Activated B cell treated with CpG ODN at 0.5 μM for 24 hours (primary cell): ENCODE results near the gene LCP1. TPM values are rescaled to one million over a fixed set of nuclear protein-coding genes. Genes with fewer than 3 reads are reported as not detected.

ENCODE experiments used
- ATAC-seq: fragments of 200-7000 bp; cut with Tn5 transposase; one replicate; pipeline ENCODE4 v1.10.0; 2021; ENCODE audit warnings: low read depth, mild to moderate bottlenecking, moderate library complexity
- CTCF ChIA-PET: fragments of 350-600 bp; sonication (Branson Sonifier 250); formaldehyde crosslinking; loops from one replicate; lab custom pipeline; 2021; ENCODE audit warnings: antibody characterized with exemption; lab: Charles Lee
- POLR2A ChIA-PET: fragments of 350-600 bp; sonication (Branson Sonifier 250); formaldehyde crosslinking; loops from one replicate; lab custom pipeline; 2021; ENCODE audit warnings: antibody characterized with exemption; lab: Charles Lee
- DNase-seq: peaks from one replicate; pipeline ENCODE4 v3.0.0; 2022
- H3K27ac Mint-ChIP-seq: one replicate; pipeline ENCODE4 v1.8.0; 2020; ENCODE audit warnings: mixed read lengths
- H3K27me3 Mint-ChIP-seq: one replicate; pipeline ENCODE4 v1.8.0; 2021; ENCODE audit warnings: mixed read lengths
- H3K36me3 Mint-ChIP-seq: one replicate; pipeline ENCODE4 v1.8.0; 2021; ENCODE audit warnings: low read depth, mixed read lengths
- H3K4me1 Mint-ChIP-seq: one replicate; pipeline ENCODE4 v1.8.0; 2021; ENCODE audit warnings: mixed read lengths
- H3K4me3 Mint-ChIP-seq: one replicate; pipeline ENCODE4 v1.8.0; 2020; ENCODE audit warnings: mild to moderate bottlenecking, mixed read lengths
- H3K9me3 Mint-ChIP-seq: one replicate; pipeline ENCODE4 v1.8.0; 2020; ENCODE audit warnings: mixed read lengths
- intact Hi-C: fragments of 100-400 bp; cut with micrococcal nuclease; formaldehyde crosslinking; loops from one replicate; pipeline ENCODE4 v1.15.1; 2024
- total RNA-seq: library from RNA; stranded (reverse); gene quantifications from 2 replicates; pipeline ENCODE4 v1.2.3, GENCODE V29; 2022
- TF ChIP-seq, protein P1 (sequence below): fragments of 200-600 bp; IDR thresholded peaks from one replicate; pipeline ENCODE4 v1.8.0; 2022; ENCODE audit warnings: antibody characterized with exemption, mild to moderate bottlenecking

LCP1 gene
- total RNA-seq, 1 donor from 2014 or later = 948 TPM

- Mint-ChIP-seq H3K4me1 (no peaks in the 10 kb centered on the region), H3K4me3 (no peak overlapping the region), H3K36me3 (peaks cover 87% of the 10 kb centered on the region), H3K27me3 (no peaks in the 10 kb centered on the region), H3K9me3 (no peaks in the 10 kb centered on the region), H3K27ac (no peak overlapping the region)
- ChIA-PET POLR2A (no interaction called here), CTCF (no interaction called here)
- no peak for DNase-seq
- ATAC-seq = no peak
- intact Hi-C loops = no loop called here
- TF ChIP-seq, protein P1, sequence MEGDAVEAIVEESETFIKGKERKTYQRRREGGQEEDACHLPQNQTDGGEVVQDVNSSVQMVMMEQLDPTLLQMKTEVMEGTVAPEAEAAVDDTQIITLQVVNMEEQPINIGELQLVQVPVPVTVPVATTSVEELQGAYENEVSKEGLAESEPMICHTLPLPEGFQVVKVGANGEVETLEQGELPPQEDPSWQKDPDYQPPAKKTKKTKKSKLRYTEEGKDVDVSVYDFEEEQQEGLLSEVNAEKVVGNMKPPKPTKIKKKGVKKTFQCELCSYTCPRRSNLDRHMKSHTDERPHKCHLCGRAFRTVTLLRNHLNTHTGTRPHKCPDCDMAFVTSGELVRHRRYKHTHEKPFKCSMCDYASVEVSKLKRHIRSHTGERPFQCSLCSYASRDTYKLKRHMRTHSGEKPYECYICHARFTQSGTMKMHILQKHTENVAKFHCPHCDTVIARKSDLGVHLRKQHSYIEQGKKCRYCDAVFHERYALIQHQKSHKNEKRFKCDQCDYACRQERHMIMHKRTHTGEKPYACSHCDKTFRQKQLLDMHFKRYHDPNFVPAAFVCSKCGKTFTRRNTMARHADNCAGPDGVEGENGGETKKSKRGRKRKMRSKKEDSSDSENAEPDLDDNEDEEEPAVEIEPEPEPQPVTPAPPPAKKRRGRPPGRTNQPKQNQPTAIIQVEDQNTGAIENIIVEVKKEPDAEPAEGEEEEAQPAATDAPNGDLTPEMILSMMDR = no peak
Measured at GRCh38 chr13:46143184-46143701, 38.7 kb downstream of the LCP1 start.

- Mint-ChIP-seq H3K27ac (no peak overlapping the region), H3K4me1 (peaks cover 2% of the 10 kb centered on the region), H3K9me3 (no peaks in the 10 kb centered on the region), H3K36me3 (peaks cover 87% of the 10 kb centered on the region), H3K27me3 (no peaks in the 10 kb centered on the region), H3K4me3 (no peak overlapping the region)
- DNase-seq (no peak), ATAC-seq (no peak)
- ChIA-PET CTCF (interaction anchor here (1.2 kb wide), 1 partner anchor 17 kb away, joined by 6 read pairs; no protein-coding TSS in a partner anchor), POLR2A (no interaction called here)
- intact Hi-C loops = no loop called here
- TF ChIP-seq, protein P1 = no peak
Measured at GRCh38 chr13:46142776-46143175, 39.2 kb downstream of the LCP1 start.

DNA sequence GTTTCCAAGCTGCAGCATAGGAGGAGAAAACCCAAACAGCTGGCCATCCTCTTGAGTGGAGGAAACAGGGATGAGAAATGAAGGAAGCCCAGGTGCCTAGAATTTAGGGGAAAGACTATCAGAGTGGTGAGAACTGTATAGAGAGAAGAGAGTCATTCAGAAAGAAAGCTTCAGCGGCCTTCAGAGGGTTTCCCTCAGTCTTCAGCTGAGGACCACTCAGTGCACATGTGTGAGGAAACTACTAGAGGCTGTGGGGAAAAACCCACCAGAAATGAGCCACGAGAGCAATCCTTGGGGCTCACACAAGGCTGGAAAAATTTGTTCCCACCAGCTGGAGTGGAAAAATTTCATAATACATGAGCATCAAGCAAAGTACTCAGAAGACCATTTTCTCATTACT is 41.9 kb downstream of the LCP1 start:
- H3K4me3 Mint-ChIP-seq = no peak overlapping the region
- peak overlapping the region; percentile 61 for H3K27ac Mint-ChIP-seq
- TF ChIP-seq, protein P1 = no peak
- no peaks in the 10 kb centered on the region for H3K27me3 Mint-ChIP-seq
- DNase-seq (no peak), ATAC-seq (no peak)
- intact Hi-C loops = no loop called here
- POLR2A ChIA-PET = no interaction called here
- no peaks in the 10 kb centered on the region for H3K9me3 Mint-ChIP-seq
- CTCF ChIA-PET = interaction anchor here (1.0 kb wide), 1 partner anchor 13 kb away, joined by 3 read pairs; no protein-coding TSS in a partner anchor
- peaks cover 90% of the 10 kb centered on the region for H3K36me3 Mint-ChIP-seq
- peaks cover 2% of the 10 kb centered on the region for H3K4me1 Mint-ChIP-seq

- ATAC-seq = no peak
Measured at GRCh38 chr13:46137627-46138317, 44.2 kb downstream of the LCP1 start.

GRCh38 chr13:46136688-46137087 is 45.3 kb downstream of the LCP1 start:
- ATAC-seq (no peak), DNase-seq (no peak)
- Mint-ChIP-seq H3K27me3 (no peaks in the 10 kb centered on the region), H3K4me1 (peaks cover 2% of the 10 kb centered on the region), H3K27ac (no peak overlapping the region), H3K9me3 (no peaks in the 10 kb centered on the region), H3K36me3 (peaks cover 89% of the 10 kb centered on the region), H3K4me3 (no peak overlapping the region)
- CTCF ChIA-PET = interaction anchor here (0.5 to 1.3 kb wide), 2 partner anchors 15 to 623 kb away, joined by 3 to 4 read pairs; no protein-coding TSS in a partner anchor
- intact Hi-C loops = no loop called here
- POLR2A ChIA-PET = interaction anchor here (1.2 kb wide), 1 partner anchor 13 kb away, joined by 3 read pairs; no protein-coding TSS in a partner anchor
- TF ChIP-seq, protein P1 = no peak

More at GRCh38 chr13:46137627-46138317, 44.2 kb downstream of the LCP1 start:
- CTCF ChIA-PET = interaction anchor here (0.9 to 1.5 kb wide), 3 partner anchors 12 to 152 kb away, joined by 3 to 4 read pairs (median 4); no protein-coding TSS in a partner anchor
- TF ChIP-seq, protein P1 = no peak
- POLR2A ChIA-PET = no interaction called here
- Mint-ChIP-seq H3K27ac (peak overlapping the region; percentile 30), H3K4me3 (no peak overlapping the region), H3K27me3 (no peaks in the 10 kb centered on the region), H3K36me3 (peaks cover 88% of the 10 kb centered on the region), H3K9me3 (no peaks in the 10 kb centered on the region), H3K4me1 (peaks cover 2% of the 10 kb centered on the region)
- intact Hi-C loops = loop anchor here (2.0 kb wide), 1 partner anchor 17 kb away; no protein-coding TSS in a partner anchor
- no peak for DNase-seq
